GM12872 (cell line): ENCODE measurements around the gene RALB.

Experiments
- TF ChIP-seq, protein P1 (sequence below): IDR thresholded peaks from 3 replicates; pipeline ENCODE4 v1.5.1; 2011; ENCODE audit warnings: low read depth, mild to moderate bottlenecking, low read length, moderate library complexity; ENCODE audit not compliant: insufficient read depth

Gene RALB, protein sequence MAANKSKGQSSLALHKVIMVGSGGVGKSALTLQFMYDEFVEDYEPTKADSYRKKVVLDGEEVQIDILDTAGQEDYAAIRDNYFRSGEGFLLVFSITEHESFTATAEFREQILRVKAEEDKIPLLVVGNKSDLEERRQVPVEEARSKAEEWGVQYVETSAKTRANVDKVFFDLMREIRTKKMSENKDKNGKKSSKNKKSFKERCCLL

DNA sequence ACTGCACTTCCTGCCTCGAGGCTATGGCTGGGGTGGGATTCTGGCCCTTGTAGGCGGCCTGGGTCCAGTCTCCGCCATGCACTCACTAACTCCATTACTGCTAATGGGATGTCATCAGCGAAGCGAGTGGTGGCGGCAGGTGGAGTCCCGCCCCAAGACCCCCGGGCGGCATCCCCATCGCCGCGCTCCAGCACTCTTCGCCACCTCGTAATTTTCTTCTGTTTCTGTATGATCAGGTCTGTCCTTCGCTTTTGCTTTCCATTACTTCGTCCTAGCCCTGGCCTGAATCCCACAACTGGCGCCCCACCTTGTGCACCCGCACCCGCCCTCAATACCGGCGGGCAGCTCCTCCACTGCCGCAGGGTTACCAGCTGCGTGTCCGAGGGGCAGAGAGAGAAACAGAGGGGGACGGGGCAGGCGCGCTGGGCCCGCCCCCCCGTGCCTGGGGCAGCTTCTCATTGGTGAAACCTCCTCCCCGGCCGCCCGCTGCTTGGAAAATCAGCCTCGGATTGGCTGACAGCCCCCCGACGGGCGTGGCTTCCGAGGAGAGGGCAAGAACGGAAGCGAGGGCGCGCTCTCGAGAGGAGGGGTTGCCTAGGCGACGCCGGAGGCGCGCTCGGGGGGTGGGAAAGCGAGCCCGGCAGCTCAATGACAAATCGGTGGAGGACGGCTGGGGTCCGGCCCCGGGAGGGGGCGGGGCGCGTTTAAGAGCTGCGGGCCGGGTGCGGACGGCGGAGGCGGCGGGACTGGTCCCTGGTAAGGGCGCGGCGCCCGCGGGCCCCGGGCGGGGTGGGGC is at the start of gene RALB:
Gene RALB (plus strand): TSS at position 628 of the 796 bp plus-strand sequence. CDS start 25,813 bp downstream, outside the sequence.
- TF ChIP-seq, protein P1, sequence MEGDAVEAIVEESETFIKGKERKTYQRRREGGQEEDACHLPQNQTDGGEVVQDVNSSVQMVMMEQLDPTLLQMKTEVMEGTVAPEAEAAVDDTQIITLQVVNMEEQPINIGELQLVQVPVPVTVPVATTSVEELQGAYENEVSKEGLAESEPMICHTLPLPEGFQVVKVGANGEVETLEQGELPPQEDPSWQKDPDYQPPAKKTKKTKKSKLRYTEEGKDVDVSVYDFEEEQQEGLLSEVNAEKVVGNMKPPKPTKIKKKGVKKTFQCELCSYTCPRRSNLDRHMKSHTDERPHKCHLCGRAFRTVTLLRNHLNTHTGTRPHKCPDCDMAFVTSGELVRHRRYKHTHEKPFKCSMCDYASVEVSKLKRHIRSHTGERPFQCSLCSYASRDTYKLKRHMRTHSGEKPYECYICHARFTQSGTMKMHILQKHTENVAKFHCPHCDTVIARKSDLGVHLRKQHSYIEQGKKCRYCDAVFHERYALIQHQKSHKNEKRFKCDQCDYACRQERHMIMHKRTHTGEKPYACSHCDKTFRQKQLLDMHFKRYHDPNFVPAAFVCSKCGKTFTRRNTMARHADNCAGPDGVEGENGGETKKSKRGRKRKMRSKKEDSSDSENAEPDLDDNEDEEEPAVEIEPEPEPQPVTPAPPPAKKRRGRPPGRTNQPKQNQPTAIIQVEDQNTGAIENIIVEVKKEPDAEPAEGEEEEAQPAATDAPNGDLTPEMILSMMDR = no peak

GRCh38 chr2:120203251-120204021 is 49.2 kb upstream of the RALB start:
- TF ChIP-seq, protein P1 = no peak

- TF ChIP-seq, protein P1 = peak; percentile 44; the same call in 2 of the 3 replicates
These were observed 48.6 kb upstream of the RALB start for GRCh38 chr2:120204022-120204405.

- TF ChIP-seq, protein P1 = no peak
These were observed 48.2 kb upstream of the RALB start for GRCh38 chr2:120204417-120204816.

DNA sequence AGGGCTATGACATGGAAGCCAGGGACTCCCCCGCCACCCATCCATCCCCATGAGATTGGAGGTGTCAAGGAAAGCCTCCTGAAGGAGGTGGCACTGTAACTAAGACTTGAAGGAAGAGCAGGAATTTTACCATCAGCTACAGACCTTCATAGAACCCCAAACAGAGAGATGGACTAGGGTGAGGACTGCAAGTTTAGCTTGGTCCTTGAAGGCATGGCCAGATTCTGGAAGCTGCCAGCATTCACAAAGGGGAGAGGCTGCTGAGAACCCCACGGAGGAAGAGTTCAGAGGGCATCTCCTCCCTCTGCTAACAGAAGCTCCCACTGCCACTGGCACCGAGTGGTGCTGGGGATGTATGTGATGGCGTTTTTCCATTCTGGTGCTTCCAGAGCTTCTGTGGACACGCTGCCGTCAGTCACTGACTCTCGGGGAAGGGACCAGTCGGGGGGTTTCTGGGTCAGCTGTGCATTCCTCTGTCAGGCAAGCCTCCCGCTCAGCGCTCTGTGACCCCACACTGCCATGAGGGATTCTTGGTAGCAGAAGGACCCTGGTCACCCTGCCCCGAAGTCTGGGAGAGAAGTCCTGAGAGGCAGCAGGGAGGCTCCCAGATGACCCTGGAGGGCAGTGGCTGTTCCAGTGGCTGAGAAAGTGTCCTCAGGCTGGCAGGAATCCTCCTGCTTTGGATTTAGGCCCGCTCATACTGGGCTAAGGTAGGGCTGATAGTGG is 47.5 kb upstream of the RALB start:
- TF ChIP-seq, protein P1 = no peak

- TF ChIP-seq, protein P1 = peak; percentile 76
These were observed 46.5 kb upstream of the RALB start for GRCh38 chr2:120206022-120206581.
